HG03280 (cell line): ENCODE data around the gene GLRA2.
"Not testable (repeated sequence)": the region's sequence is repeated elsewhere in the genome, so short reads cannot be mapped to it uniquely, and the experiment has no call there.

Experiments used
- ATAC-seq: cut with Tn5 transposase; IDR thresholded peaks from one replicate; pipeline ENCODE4 v1.9.1; 2021; ENCODE audit warnings: mild to moderate bottlenecking, moderate library complexity; ENCODE audit not compliant: unreplicated experiment

The GLRA2 gene

DNA sequence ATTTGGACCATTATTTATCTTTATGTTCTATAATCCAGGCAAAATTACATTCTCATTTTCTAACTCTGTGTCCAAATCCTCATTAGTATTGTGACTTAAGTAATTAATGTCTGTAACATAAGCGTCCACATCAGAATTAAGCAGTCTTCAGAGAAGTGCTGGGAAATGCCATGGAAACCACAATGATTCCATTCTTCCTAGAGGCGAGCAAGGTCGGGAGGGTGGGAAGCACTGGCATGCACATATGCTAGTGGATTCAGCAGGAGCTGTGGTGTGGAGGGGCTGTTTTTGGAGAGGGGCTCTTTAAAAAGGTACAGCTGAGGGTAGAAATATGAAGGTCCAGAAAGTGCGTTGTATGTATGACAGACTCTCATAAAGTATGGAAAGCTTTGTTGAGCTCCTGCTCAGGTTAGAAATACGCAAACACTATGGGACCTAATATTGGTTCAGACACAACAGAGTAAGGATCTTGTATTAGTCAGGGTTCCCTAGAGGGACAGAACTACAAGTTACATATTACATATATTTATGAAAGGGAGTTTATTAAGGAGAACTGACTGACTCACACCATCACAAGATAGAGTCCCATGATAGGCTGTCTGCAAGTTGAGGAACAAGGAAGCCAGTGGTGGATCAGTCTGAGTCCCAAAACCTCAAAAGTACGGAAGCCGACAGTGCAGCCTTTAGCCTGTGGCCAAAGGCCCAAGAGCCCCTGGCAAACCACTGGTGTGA lies 61.5 kb downstream of the GLRA2 start:
- no peak for ATAC-seq

DNA sequence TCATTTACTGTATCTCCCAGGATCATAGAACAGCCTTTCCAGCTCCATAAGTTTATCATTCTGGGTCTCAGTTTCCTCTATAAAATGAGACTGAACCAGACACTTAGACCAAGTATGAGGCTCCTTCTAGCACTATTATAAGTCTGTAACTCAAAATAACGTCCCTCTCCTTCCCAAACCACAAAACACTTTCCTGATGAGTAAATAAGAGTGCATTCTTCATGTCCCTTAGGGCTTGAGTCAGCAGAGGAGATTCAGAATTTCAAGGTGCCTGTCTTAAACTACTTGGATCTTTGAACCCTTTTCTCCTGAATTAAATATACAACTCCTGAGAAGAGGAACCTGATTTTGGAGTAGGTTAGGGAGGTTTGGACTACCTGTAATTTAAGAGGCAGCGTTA lies 62.6 kb downstream of the GLRA2 start:
- ATAC-seq, result no peak

DNA sequence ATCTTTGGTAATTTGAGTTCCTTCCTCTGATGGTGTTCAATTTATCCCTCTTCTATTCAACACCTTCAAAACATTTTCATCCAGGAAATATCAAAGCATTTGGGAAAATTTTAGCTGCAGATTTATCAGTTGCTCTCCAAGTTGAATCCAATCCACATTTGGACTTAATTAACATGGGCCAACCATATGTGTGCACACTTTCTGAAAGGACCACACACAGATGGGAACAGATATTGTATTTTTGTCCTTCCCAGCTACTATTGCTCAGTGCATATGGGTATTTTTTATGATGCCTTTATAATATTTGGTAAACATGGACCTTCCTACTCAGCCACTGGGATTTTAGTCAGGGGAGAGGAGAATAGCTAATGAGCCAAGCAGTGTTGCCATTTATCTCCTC lies 65.2 kb downstream of the GLRA2 start:
- ATAC-seq, result no peak

DNA sequence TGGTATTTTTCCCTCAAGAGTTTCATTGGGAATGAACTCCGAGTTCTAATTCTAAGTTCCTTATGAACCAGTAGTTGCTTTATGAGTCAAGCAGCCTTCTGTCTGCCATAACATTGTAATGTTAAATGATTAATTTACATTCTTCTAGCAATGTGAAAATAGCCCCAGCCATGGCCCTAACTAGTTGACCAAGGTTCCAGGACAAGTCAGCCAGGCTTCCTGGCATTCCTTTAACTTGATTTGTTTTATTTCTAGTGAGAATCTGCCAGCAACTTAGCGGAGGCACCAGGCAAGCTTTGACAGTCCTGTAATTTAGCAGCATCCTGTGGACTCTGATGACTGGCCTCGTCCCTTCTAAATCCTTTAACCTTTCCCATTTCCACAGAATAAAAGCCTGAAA lies 69.0 kb downstream of the GLRA2 start:
- no peak for ATAC-seq

DNA sequence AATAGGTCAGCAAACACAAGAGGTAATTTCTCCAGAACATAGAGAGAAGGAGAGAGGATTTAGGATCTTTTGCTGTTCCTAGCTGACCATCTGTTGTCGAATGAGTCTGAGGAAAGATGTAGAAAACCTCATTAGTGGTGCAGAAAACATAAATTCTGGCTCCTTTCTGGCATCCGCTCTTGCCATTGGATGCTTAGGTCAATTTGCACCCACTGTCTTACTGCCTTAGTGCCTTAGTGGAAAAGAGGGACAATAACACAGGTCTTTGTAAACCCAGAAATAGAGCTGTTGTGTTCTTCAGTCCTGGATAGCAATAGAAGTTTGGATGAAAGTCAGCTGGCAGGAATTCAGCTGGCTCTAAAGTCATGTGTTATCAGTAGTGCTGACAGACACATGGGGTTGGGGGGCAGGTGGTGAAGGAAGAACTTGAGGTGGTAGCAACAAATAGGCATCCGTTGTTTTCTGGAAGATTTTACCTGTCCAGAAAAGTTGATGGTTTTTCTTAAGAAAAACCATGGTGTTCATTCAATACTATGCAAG lies 78.2 kb downstream of the GLRA2 start:
- no peak for ATAC-seq

DNA sequence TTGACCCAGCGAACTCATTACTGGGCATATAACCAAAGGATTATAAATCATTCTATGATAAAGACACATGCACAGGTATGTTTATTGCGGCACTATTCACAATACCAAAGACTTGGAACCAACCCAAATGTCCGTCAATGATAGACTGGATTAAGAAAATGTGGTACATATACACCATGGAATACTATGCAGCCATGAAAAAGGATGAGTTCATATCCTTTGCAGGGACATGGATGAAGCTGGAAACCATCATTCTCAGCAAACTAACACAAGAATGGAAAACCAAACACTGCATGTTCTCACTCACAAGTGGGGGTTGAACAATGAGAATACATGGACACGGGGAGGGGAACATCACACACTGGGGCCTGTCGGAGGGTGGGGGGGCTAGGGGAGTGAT lies 83.1 kb downstream of the GLRA2 start:
- ATAC-seq, result not testable (repeated sequence)

DNA sequence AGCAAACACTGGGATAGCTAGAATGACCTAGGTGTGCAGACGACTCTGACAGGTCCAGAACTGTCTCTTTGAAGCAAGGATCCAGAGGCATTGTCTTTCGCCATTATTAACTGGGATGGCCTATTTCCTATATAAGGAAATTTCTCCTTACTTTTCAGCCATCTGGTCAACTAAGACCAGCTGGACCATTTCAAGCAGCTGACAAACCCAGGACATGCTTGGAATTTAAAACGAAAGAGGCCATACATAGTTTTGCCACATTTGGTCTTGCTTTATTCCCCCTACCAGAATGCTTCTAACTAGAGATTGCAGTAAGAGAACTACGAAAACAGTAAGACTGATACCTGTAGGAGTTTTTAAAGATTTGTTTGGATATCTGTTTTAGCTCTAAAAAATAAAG lies 87.0 kb downstream of the GLRA2 start:
- no peak for ATAC-seq

DNA sequence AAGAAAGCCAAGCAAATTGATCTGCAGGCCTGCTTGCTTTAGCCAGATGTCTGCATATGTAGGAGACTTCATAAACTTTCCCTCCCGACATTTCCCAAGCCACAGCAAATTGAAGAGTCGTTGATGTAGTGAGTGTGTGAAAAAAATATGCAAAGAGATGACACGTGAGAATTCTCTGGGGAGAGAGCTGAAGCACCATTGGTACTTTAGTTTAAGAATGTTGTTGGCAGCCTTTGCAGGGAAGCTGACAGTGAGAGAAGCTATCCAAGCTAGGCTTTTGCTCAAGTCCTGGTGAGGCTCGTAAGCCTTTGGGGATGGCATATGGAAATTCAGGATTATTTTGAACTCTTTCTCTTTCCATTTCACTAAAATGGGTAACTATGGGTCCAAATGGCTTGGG lies 87.5 kb downstream of the GLRA2 start:
- ATAC-seq, result no peak

DNA sequence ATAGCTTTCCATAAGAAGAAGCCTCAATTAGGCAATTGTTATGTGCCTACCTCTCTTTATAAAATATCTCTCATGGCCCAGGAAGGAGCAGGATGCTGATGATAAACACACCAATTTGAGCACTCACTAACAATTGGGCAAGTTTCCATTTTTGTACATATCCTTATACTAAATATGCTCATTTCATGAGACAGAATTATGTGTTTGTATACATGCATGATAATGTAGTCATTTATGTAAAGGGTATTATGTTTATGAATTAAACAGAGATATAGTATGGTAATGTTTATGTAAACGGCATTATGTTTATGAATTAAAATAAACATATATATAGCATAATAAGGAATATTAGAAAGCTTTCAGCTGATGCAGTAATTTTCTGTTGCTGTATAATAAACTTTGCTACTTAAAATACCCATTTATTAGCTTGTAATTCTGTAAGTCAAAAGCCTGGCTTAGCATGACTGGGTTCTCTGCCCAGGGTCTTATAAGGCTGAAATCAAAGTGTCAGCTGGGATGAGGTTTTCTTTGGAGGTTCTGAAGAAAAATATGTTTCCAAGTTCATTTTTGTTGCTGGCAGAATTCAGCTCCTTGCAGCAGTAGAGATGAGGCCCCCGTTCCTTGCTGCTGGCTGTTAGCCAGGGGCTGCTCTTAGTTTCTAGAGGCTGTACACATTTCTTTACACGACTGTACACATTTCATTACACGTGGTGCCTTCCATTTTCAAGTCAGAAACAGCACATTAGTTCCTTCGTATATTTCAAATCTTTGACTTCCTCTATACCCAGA lies 89.0 kb downstream of the GLRA2 start:
- no peak for ATAC-seq

DNA sequence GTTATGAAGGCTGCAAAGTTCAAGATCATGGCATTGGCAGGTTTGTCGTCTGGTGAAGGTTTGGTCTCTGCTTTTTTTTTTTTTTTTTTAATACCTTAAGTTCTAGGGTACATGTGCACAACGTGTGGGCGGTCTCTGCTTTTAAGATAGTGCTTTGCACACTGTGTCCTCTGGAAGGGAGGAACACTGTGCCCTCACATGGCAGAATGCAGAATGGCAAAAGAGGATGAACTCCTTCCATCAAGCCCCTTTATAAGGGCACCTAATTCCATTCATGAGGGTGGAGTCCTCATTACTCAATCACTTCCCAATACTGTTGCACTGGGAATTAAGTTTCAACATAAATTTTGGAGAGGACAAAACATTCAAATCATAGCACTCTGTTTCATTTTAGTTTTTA lies 101.4 kb downstream of the GLRA2 start:
- no peak for ATAC-seq

DNA sequence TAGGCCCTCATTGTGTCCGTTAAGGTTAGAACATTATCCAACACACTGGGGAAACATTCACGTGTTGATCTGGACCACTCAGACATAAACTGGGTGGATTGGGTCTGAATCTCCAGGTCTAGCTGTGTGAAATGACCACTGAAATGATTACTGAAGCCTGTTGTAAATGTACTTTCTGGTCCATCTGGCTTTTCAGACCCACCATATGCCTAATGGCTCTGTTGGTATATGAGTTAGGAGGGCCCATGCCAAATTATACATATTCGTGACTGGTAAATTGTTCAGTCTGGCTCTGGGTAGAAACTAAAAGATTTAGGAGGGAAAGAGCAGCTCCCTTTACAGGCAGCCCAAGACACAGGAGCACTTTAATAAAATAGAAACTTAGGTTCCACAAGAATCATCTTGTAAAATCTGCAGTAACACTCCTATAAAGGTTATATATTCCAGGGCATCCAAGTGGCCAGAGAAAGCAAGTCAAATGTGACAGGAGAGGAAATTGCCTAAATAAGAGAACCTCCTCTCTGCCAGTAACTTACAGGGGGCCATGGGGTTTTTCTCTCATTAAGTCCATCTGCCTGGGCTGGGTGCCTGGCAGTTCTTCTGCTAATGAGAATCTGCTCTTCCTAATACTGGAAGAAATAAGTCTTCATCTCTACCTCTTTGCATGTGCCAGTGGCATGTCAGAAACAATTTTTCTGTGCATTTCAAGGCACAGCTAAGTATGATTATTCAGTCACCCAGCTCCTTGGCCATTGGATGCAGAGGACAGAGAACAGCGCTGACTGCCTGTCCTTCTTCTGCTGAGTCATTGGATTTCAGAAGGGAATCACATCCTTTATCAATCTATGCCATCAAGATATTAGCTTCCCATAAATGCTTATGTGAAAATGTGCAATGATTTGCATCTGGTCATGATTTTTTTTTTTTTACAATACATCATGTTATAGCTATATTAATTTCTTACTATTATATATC lies 112.6 kb downstream of the GLRA2 start:
- ATAC-seq, result no peak

DNA sequence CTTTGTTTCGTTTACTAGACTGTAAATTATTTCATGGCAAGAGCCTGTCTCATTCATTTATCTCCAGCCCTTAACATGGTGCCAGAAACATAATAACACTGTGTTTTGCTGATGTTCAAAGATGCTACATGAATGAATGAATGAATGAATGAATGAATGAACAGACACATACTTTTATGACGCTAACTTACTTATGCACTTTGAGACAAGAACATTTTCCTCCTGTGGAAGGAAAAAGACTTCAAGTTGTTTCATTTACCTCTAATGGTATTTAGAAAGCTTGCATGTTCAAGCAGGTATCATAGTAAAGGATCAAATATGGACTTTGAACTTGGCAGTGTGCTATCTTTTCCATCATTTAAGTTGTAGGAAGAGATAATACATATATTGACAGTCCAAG lies 131.6 kb downstream of the GLRA2 start:
- ATAC-seq, result no peak

DNA sequence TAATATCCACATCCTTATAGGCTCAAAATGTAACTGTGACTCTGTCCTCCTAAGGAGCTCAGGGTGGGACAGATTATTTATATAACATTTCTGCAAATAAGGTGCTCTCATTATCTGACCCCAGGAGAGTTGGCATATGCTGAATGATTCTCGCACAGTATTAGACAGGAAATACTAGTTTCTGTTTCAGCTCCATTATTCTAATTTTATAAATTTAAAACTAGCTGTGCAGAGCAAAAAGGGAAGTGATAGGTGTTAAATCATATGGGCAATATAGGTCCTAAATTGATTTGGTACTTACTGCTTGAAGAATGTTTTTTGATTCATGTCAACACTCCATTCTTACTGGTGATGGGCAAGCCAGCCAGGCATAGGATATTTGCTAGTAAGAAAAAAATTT lies 141.5 kb downstream of the GLRA2 start:
- ATAC-seq, result peak; percentile 66

DNA sequence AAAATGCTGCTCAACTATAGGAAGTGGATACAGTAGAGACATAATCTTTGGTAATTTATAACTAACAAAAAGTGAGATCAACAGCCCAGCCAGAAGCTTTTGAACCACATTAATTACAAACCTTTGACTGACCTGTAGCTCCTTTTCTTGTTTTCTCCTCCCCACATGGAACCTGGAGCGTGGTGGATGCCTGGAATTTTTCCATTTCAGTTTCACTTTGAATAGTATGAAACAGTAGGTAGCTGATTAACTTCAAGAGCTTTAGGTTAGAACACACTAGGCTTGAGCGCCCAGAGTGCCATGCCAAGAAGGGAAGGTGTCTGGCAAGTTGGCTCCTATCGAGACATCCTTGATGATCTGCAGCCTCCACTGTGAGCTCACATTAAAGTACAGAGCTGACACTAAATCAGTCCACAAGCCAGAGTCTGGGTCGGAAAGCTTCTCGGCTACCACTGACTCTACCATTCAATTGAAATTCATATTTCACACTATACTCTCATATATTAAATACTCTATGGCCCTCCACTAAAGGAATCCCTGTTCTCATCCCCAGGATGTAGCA lies 143.4 kb downstream of the GLRA2 start:
- ATAC-seq, result no peak

DNA sequence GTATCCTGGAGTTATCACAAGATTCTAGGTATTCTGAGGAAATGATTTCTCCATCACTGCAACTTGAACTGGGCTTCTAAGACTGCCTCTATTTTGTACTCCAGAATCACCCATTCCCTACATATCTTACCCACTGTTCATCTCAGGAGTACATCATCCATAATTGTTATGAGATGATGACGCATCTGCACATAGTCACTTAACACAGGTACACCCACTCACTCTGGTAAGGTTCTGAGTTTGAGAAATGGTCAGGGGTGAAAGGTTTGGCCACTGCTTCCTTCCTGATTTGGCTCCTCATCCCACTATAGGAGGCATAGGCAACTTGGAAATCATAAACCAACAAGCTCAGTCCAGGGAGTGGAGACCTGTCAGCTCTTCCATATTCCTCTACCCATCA lies 143.9 kb downstream of the GLRA2 start:
- ATAC-seq, result no peak

DNA sequence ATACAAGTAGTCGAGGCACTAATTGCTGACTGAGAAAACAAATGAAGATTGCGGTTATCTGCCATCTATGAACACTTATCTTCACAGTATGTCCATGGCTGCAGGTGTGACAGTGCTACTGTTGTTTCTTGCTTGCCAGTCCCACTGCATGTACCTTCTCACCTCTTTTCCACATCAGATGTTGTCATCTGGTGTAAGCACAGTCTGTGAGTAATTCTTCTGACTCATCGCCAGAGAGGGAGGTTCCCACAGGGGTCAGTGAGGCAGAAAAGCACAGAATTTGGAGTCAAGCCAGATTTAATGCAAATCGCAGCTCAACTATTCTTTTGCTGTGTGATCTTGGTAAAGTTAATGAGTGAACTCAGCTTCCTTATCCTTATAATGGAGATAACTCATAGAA lies 144.4 kb downstream of the GLRA2 start:
- peak; percentile 89 for ATAC-seq

DNA sequence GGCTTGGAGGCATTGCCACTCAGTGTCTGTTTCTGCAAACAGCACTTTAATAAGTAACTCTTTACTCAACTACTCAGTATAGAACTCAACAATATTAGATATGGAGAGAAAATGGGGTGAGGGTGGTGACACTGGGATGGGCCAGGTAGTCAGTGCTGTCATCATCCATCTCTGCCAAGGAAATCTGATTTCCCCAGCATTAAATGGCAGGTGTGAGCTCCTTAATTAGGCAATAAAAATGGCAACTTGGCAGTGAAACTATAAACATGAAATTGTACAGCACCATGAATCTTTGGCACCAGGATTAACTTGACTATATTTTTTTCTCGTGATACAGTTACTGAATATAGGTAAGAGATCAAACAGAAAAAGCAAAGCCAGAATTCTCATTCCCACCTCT lies 146.2 kb downstream of the GLRA2 start:
- ATAC-seq, result no peak

DNA sequence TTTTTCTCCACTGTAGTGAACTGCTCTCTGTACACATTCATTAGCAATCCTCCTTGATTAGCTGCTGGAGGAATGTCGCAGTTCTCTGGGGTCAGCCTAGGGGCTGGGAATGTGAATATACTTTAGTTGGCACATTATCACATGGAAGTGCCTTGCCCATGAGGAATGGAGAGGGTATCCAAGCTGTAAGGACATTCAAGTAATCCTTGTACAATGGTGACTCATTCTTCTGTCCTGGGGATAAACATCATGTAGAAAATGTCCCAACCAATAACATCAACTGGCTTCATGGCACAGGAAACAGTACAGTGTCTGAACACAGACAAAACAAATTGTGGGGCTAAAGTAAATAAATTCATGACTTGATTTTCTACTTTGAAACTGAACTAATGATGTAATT lies 147.1 kb downstream of the GLRA2 start:
- no peak for ATAC-seq

DNA sequence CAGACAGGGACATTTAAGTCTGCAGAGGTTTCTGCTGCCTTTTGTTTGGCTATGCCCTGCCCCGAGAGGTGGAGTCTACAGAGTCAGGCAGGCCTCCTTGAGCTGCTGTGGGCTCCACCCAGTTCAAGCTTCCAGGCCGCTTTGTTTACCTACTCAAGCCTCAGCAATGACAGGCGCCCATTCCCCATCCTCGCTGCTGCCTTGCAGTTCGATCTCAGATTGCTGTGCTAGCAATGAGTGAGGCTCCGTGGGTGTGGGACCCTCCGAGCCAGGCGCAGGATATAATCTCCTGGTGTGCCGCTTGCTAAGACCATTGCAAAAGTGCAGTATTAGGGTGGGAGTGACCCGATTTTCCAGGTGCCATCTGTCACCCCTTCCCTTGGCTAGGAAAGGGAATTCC lies 159.0 kb downstream of the GLRA2 start:
- ATAC-seq, result not testable (repeated sequence)

DNA sequence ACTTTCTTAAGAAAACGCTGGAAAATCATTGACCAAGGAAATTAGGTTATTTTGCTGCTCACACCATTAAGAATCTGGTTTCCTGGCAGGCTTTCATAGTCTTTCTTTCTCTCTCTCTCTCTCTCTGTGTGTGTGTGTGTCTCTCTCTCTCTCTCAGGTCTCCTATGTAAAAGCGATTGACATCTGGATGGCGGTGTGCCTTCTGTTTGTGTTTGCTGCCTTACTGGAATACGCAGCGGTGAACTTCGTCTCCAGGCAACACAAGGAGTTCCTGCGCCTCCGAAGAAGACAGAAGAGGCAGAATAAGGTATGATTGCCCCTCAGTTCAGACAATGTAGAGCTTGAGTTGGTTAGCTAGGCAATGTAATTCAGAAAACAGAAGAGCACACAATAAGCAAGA lies 161.2 kb downstream of the GLRA2 start:
- no peak for ATAC-seq

DNA sequence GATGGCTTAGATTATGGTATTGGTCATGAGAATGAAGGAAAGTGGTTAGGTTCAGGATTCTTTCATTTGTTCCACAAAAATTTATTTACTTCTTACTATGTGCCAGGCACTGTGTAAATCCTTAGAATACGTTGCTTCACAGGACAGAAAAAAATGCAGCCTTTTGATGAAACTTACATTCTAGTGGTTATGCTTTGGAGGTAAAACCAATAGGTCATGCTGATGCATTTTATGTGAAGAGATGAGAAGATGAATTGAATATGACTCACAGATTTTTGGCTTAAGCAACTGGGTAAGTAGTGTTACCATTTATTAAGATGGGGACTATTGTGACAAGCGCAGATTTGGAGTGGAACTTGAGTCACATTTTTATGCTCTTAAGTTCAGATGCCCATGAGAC lies 165.3 kb downstream of the GLRA2 start:
- ATAC-seq, result no peak
